Endothelial cell (in vitro differentiated cells): ENCODE measurements around the gene CBFB. TPM values are rescaled to one million over a fixed set of nuclear protein-coding genes. Genes with fewer than 3 reads are reported as not detected.

Source experiments
- DNase-seq: peaks from one replicate; pipeline ENCODE4 v3.0.0; 2021; ENCODE audit warnings: low spot score
- H3K27ac Mint-ChIP-seq: one replicate; pipeline ENCODE4 v1.8.0; 2021; ENCODE audit warnings: mixed read lengths, inconsistent platforms; ENCODE audit not compliant: unreplicated experiment
- H3K27me3 Mint-ChIP-seq: one replicate; pipeline ENCODE4 v1.8.0; 2021; ENCODE audit warnings: mild to moderate bottlenecking, moderate library complexity, mixed read lengths, inconsistent platforms; ENCODE audit not compliant: unreplicated experiment
- H3K36me3 Mint-ChIP-seq: one replicate; pipeline ENCODE4 v1.8.0; 2021; ENCODE audit warnings: mild to moderate bottlenecking, low read depth, mixed read lengths, inconsistent platforms; ENCODE audit not compliant: unreplicated experiment
- H3K4me1 Mint-ChIP-seq: one replicate; pipeline ENCODE4 v1.8.0; 2021; ENCODE audit warnings: mild to moderate bottlenecking, mixed read lengths, inconsistent platforms; ENCODE audit not compliant: unreplicated experiment
- H3K4me3 Mint-ChIP-seq: one replicate; pipeline ENCODE4 v1.8.0; 2021; ENCODE audit warnings: mild to moderate bottlenecking, mixed read lengths, inconsistent platforms; ENCODE audit not compliant: unreplicated experiment
- H3K9me3 Mint-ChIP-seq: one replicate; pipeline ENCODE4 v1.8.0; 2021; ENCODE audit warnings: mixed read lengths, inconsistent platforms; ENCODE audit not compliant: unreplicated experiment
- CTCF ChIP-seq: fragments of 200-600 bp; sonication (generic); IDR thresholded peaks from one replicate; pipeline ENCODE4 v1.5.0; 2021; ENCODE audit warnings: antibody characterized with exemption; ENCODE audit not compliant: unreplicated experiment
- total RNA-seq: library from RNA; stranded (reverse); fragmentation: NEBNext Ultra II Directional; extraction: Animal tissue kit (Norgen Biotek cat#: 25700); gene quantifications from one replicate; pipeline ENCODE4 v1.2.1, GENCODE V29; 2021; ENCODE audit not compliant: unreplicated experiment

The CBFB gene
- total RNA-seq, 1 donor from 2014 or later: 65.8 TPM

GRCh38 chr16:67100569-67101310 lies 71.8 kb downstream of the CBFB start:
- no peak for DNase-seq
- TF ChIP-seq CTCF: no peak
- no peaks in the 10 kb centered on the region for H3K9me3 Mint-ChIP-seq
- no peak overlapping the region for H3K4me3 Mint-ChIP-seq
- peaks cover 14% of the 10 kb centered on the region for H3K36me3 Mint-ChIP-seq
- no peaks in the 10 kb centered on the region for H3K4me1 Mint-ChIP-seq
- no peak overlapping the region for H3K27ac Mint-ChIP-seq
- no peaks in the 10 kb centered on the region for H3K27me3 Mint-ChIP-seq

GRCh38 chr16:67101311-67102082 lies 72.5 kb downstream of the CBFB start:
- DNase-seq: no peak
- no peak overlapping the region for H3K27ac Mint-ChIP-seq
- H3K4me1 Mint-ChIP-seq: no peaks in the 10 kb centered on the region
- H3K27me3 Mint-ChIP-seq: no peaks in the 10 kb centered on the region
- H3K9me3 Mint-ChIP-seq: no peaks in the 10 kb centered on the region
- TF ChIP-seq CTCF: no peak
- no peak overlapping the region for H3K4me3 Mint-ChIP-seq
- H3K36me3 Mint-ChIP-seq: peaks cover 14% of the 10 kb centered on the region

- Mint-ChIP-seq H3K27me3 (peaks cover 2% of the 10 kb centered on the region), H3K27ac (no peak overlapping the region), H3K4me3 (no peak overlapping the region), H3K36me3 (peaks cover 14% of the 10 kb centered on the region), H3K9me3 (no peaks in the 10 kb centered on the region), H3K4me1 (no peaks in the 10 kb centered on the region)
- TF ChIP-seq CTCF: no peak
- peak; percentile 21 for DNase-seq
These were observed 75.1 kb downstream of the CBFB start for GRCh38 chr16:67104061-67104460.

GRCh38 chr16:67104845-67105244 lies 75.9 kb downstream of the CBFB start:
- Mint-ChIP-seq H3K27ac (no peak overlapping the region), H3K36me3 (peaks cover 14% of the 10 kb centered on the region), H3K4me3 (no peak overlapping the region), H3K4me1 (peaks cover 4% of the 10 kb centered on the region), H3K9me3 (no peaks in the 10 kb centered on the region), H3K27me3 (peaks cover 4% of the 10 kb centered on the region)
- TF ChIP-seq CTCF: no peak
- no peak for DNase-seq

- peaks cover 7% of the 10 kb centered on the region for H3K4me1 Mint-ChIP-seq
- no peak overlapping the region for H3K27ac Mint-ChIP-seq
These were observed 76.3 kb downstream of the CBFB start for GRCh38 chr16:67105246-67105645.

More at GRCh38 chr16:67105246-67105645, 76.3 kb downstream of the CBFB start:
- DNase-seq: no peak
- no peak for TF ChIP-seq CTCF
- Mint-ChIP-seq H3K36me3 (peaks cover 14% of the 10 kb centered on the region), H3K9me3 (no peaks in the 10 kb centered on the region), H3K4me3 (no peak overlapping the region), H3K27me3 (peaks cover 6% of the 10 kb centered on the region)
